Endothelial cell of umbilical vein (primary cell): ENCODE measurements around the gene COX4I1.

Experiments
- POLR2A ChIP-seq: IDR thresholded peaks from 2 replicates; pipeline ENCODE4 v1.6.1; 2012; ENCODE audit warnings: low read depth, mild to moderate bottlenecking, control low read depth, low read length
- POLR2AphosphoS5 ChIP-seq: IDR thresholded peaks from 2 replicates; pipeline ENCODE4 v1.6.1; 2012; ENCODE audit warnings: low read depth, mild to moderate bottlenecking, control low read depth, low read length, moderate library complexity; ENCODE audit not compliant: insufficient read depth

- TF ChIP-seq POLR2A (no peak), POLR2AphosphoS5 (no peak)
Observed at GRCh38 chr16:85839681-85840240, 40.3 kb downstream of the COX4I1 start.
